ENCODE measurements around the gene NRG2. TPM values are rescaled to one million over a fixed set of nuclear protein-coding genes. Genes with fewer than 3 reads are reported as not detected.

The NRG2 gene
- total RNA-seq, 6 donors from 2014 or later: 0.46 to 4.2 (median 1.5) TPM

DNA sequence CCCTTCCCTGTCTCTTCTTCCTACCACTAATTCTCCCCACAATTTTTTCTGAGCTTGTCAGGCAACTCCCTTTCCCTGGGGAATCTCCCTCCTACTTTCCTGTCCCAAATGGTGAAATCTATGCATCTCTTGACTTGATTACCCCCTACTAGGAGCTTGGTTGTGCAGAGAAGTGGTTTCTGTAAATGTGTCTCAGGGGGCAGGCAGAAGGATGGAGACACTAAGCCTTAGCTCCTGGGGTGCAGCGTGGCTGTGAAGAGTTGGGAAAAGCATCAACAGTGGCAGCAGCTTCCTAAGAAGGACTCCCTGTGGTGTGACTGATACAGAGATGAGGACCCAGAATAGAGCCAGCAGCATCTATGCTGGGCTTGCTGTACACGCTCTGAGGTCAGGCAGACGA is 62.3 kb downstream of the NRG2 start:
- Histone ChIP-seq H3K27ac (no peak overlapping the region), H3K27me3 (no peaks in the 10 kb centered on the region), H3K4me3 (no peak overlapping the region), H3K36me3 (no peaks in the 10 kb centered on the region), H3K4me1 (no peaks in the 10 kb centered on the region), H3K9me3 (no peaks in the 10 kb centered on the region)
- WGBS, 2 donors: 75 to 83% methylated on average over 3 of the region's 3 CpGs
- DNase-seq: no peak
- no peak for ATAC-seq (ENCODE audit: low FRiP score in 2 of 2)
- no peak for TF ChIP-seq POLR2AphosphoS5 (IDR thresholded peaks at IDR 0.05)
- TF ChIP-seq POLR2A (IDR thresholded peaks at IDR 0.05): no peak
- TF ChIP-seq EP300 (IDR thresholded peaks at IDR 0.05): no peak
- TF ChIP-seq, protein P1, sequence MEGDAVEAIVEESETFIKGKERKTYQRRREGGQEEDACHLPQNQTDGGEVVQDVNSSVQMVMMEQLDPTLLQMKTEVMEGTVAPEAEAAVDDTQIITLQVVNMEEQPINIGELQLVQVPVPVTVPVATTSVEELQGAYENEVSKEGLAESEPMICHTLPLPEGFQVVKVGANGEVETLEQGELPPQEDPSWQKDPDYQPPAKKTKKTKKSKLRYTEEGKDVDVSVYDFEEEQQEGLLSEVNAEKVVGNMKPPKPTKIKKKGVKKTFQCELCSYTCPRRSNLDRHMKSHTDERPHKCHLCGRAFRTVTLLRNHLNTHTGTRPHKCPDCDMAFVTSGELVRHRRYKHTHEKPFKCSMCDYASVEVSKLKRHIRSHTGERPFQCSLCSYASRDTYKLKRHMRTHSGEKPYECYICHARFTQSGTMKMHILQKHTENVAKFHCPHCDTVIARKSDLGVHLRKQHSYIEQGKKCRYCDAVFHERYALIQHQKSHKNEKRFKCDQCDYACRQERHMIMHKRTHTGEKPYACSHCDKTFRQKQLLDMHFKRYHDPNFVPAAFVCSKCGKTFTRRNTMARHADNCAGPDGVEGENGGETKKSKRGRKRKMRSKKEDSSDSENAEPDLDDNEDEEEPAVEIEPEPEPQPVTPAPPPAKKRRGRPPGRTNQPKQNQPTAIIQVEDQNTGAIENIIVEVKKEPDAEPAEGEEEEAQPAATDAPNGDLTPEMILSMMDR (IDR thresholded peaks at IDR 0.05): no peak

DNA sequence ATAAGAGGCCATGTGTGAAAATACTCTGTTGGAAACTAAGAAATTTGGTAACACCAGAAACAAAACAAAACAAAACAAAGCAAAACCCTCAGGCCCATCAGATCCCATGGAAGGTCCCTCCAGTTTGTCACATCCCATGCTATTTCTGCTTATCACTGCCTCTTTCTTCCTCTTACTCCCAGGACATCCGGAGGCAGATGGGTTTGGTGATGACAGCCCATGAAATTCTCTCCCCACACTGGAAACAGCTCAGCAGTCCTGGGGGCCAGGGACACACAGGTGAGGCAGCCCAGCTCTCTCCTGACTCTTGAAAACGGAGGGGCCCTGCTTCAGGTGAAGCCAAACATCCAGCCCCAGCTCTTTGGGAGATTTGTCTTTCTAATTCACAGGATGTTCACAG is 63.2 kb downstream of the NRG2 start:
- ATAC-seq (ENCODE audit: low FRiP score in 2 of 2) (no peak), DNase-seq (no peak)
- Histone ChIP-seq H3K9me3 (no peaks in the 10 kb centered on the region), H3K27ac (no peak overlapping the region), H3K4me3 (no peak overlapping the region), H3K27me3 (no peaks in the 10 kb centered on the region), H3K4me1 (no peaks in the 10 kb centered on the region), H3K36me3 (no peaks in the 10 kb centered on the region)
- TF ChIP-seq POLR2A (IDR thresholded peaks at IDR 0.05) (no peak), EP300 (IDR thresholded peaks at IDR 0.05) (no peak), POLR2AphosphoS5 (IDR thresholded peaks at IDR 0.05) (no peak)
- TF ChIP-seq, protein P1 (IDR thresholded peaks at IDR 0.05): no peak
- WGBS, 2 donors: 73 to 77% methylated on average over 2 of the region's 2 CpGs

DNA sequence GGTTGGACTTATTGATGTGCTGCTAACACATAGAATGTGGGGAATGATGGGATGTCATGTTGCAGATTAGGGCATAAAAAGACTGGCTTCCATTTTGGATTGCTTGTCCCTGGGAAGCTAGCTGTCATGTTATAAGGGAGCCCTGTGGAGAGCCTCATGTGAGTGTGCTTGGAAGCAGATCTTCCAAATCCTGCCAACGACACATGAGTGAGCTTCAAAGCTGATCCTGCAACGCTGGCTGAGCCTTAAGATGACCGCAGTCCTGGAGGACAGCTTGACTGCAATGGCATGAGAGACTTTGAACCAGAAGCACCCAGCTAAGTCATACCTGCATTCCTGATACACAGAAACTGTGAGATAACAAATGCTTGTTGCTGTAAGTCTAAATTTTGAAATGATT is 63.6 kb downstream of the NRG2 start:
- ATAC-seq (ENCODE audit: low FRiP score in 2 of 2): no peak
- no peaks in the 10 kb centered on the region for H3K9me3 ChIP-seq
- TF ChIP-seq POLR2AphosphoS5 (IDR thresholded peaks at IDR 0.05) (no peak), EP300 (IDR thresholded peaks at IDR 0.05) (no peak), POLR2A (IDR thresholded peaks at IDR 0.05) (no peak)
- TF ChIP-seq, protein P1 (IDR thresholded peaks at IDR 0.05): no peak
- no peak overlapping the region for H3K4me3 ChIP-seq
- DNase-seq: no peak
- no peak overlapping the region for H3K27ac ChIP-seq
- WGBS, 2 donors: 73 to 89% methylated on average over 2 to 3 of the region's 3 CpGs
- no peaks in the 10 kb centered on the region for H3K27me3 ChIP-seq
- no peaks in the 10 kb centered on the region for H3K36me3 ChIP-seq
- no peaks in the 10 kb centered on the region for H3K4me1 ChIP-seq

DNA sequence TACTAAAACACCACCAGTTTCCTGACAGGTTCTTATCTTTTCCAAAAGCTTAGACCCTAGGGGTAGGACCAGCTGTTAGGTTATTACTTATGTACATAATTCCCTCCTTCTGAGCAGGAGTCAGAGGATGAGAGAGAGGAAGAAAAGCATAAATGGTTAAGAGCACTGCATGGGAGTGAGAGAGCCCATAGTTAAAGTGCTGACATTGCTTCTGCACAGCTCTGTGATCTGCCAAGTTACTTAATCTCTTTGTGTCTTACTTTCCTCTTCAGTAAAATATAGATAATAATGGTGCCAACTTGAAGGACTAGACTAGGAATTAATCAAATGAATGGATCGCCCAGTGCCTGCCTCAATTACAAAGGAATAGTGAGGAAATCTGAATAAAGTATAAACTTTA is 66.4 kb downstream of the NRG2 start:
- TF ChIP-seq POLR2AphosphoS5 (IDR thresholded peaks at IDR 0.05) (no peak), EP300 (IDR thresholded peaks at IDR 0.05) (no peak), POLR2A (IDR thresholded peaks at IDR 0.05) (no peak)
- TF ChIP-seq, protein P1 (IDR thresholded peaks at IDR 0.05): no peak
- no peak overlapping the region for H3K4me3 ChIP-seq
- ATAC-seq (ENCODE audit: low FRiP score in 2 of 2): no peak
- DNase-seq: no peak
- no peaks in the 10 kb centered on the region for H3K27me3 ChIP-seq
- H3K4me1 ChIP-seq: no peaks in the 10 kb centered on the region
- no peaks in the 10 kb centered on the region for H3K36me3 ChIP-seq
- WGBS, 2 donors: 68 to 78% methylated on average over 1 of the region's 1 CpG
- H3K27ac ChIP-seq: no peak overlapping the region
- H3K9me3 ChIP-seq: no peaks in the 10 kb centered on the region

DNA sequence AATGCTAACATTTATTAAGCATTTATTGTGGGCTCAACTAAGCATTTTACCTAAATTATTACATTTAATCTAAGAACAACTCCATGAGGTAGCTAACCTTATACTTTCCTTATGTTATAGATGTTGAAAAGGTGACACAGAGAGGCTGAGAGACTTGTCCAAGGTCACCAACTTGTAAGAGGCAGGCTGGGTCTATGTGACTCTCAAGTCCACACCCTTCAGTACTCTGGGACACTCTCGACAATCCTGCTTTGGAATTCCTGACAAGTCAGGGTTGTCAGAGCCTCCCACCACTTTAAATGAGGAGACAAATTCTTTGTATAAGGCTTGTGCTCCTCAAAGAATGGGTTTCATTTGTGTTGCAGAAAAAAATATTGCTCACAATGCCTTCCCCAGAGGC is 67.2 kb downstream of the NRG2 start:
- 44 to 64% methylated on average over 1 of the region's 1 CpG for WGBS, 2 donors
- no peaks in the 10 kb centered on the region for H3K9me3 ChIP-seq
- ATAC-seq (ENCODE audit: low FRiP score in 2 of 2): peak in 1 of 2 donors; percentile 61
- H3K36me3 ChIP-seq: no peaks in the 10 kb centered on the region
- no peak overlapping the region for H3K4me3 ChIP-seq
- TF ChIP-seq, protein P1 (IDR thresholded peaks at IDR 0.05): no peak
- no peak for TF ChIP-seq POLR2AphosphoS5 (IDR thresholded peaks at IDR 0.05)
- no peak for TF ChIP-seq EP300 (IDR thresholded peaks at IDR 0.05)
- no peak for TF ChIP-seq POLR2A (IDR thresholded peaks at IDR 0.05)
- H3K27ac ChIP-seq: no peak overlapping the region
- H3K27me3 ChIP-seq: no peaks in the 10 kb centered on the region
- no peak for DNase-seq
- no peaks in the 10 kb centered on the region for H3K4me1 ChIP-seq
